AG08396 (cell line): ENCODE data around the gene IL17RE.
"Not testable (repeated sequence)": the region's sequence is repeated elsewhere in the genome, so short reads cannot be mapped to it uniquely, and the experiment has no call there.

ENCODE experiments used
- DNase-seq: peaks from one replicate; pipeline ENCODE4 v3.0.0; 2012; ENCODE audit warnings: low spot score, mixed read lengths

Gene IL17RE, protein sequence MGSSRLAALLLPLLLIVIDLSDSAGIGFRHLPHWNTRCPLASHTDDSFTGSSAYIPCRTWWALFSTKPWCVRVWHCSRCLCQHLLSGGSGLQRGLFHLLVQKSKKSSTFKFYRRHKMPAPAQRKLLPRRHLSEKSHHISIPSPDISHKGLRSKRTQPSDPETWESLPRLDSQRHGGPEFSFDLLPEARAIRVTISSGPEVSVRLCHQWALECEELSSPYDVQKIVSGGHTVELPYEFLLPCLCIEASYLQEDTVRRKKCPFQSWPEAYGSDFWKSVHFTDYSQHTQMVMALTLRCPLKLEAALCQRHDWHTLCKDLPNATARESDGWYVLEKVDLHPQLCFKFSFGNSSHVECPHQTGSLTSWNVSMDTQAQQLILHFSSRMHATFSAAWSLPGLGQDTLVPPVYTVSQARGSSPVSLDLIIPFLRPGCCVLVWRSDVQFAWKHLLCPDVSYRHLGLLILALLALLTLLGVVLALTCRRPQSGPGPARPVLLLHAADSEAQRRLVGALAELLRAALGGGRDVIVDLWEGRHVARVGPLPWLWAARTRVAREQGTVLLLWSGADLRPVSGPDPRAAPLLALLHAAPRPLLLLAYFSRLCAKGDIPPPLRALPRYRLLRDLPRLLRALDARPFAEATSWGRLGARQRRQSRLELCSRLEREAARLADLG

GRCh38 chr3:9902372-9903237 is at the start of gene IL17RE:
IL17RE (plus strand) TSS chr3:9902848; CDS start chr3:9902933, 85 bp downstream.
- peak; percentile 28 for DNase-seq

DNA sequence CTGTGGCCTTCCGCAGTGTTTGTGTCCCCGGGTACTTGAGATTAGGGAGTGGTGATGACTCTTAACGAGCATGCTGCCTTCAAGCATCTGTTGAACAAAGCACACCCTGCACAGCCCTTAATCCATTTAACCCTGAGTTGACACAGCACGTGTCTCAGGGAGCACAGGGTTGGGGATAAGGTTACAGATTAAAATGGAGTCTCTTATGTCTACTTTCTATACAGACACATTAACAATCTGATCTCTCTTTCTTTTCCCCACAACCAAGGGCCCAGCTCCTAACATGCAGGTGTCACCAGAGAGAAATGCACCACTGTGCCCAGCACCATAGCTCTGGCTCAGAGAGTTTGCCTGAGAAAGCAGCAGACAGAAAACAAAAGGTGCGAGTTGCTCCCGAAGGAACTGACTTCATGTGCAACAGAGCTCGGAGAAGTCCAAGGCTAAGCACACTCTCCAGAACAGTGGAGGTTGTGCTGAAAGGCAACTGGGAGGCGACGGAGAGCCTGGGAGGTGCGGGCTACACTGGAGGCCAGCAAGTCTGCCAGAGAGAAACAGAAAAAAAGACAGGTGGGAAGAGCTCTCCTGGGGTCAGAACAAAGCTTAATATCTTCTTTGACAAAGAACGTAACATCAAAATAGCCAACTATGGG is 48.2 kb upstream of the IL17RE start:
- not testable (repeated sequence) for DNase-seq

GRCh38 chr3:9855594-9855993 is 47.1 kb upstream of the IL17RE start:
- DNase-seq = no peak

DNA sequence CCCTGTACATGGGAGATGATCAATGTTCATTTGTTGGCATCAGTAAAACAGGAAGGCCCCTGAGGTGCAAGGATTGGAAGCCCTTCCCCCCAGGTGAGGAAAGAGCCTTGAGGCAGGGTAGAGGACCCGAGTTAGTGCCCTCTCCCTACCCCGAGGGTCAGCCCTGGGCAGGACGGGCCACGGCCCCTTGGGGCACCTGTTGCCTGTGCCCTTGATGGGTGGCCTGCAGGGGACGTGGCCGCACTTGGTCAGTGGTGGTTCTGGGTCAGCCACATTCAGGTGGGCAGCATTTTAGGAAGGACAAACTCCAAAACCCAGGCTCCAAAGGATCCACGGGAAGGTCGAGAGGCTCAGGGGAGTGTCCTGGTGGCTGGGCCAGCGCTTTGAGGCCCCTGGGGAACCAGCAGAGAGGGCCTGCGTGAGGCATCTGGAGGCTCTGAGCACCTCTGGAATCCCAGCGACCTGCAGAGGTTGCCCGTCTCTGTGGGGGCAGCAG is 43.1 kb upstream of the IL17RE start:
- no peak for DNase-seq

DNA sequence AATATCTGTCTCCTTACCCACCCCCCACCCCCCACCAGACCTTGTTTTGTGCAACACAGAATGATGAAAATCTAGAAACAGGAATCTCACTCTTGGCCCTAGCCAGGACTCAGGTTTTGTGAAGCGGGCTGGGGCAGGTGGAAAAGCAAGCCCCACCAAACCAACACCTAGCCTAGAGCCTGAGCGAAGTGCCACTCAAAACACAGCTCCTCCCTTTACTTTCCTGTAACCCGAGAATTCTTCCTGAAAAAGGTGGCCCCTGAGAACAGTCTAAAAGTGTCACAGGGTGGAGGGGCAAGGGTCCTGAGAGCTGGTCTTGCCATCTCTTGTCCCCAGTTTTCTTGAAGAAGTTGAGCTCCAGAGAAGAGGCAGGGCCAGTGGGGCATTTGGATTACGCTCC is 41.4 kb upstream of the IL17RE start:
- DNase-seq = no peak

- DNase-seq = no peak
Observed at GRCh38 chr3:9861626-9862130, 41.0 kb upstream of the IL17RE start.

- DNase-seq = peak; percentile 80
Observed at GRCh38 chr3:9862391-9863057, 40.1 kb upstream of the IL17RE start.

DNA sequence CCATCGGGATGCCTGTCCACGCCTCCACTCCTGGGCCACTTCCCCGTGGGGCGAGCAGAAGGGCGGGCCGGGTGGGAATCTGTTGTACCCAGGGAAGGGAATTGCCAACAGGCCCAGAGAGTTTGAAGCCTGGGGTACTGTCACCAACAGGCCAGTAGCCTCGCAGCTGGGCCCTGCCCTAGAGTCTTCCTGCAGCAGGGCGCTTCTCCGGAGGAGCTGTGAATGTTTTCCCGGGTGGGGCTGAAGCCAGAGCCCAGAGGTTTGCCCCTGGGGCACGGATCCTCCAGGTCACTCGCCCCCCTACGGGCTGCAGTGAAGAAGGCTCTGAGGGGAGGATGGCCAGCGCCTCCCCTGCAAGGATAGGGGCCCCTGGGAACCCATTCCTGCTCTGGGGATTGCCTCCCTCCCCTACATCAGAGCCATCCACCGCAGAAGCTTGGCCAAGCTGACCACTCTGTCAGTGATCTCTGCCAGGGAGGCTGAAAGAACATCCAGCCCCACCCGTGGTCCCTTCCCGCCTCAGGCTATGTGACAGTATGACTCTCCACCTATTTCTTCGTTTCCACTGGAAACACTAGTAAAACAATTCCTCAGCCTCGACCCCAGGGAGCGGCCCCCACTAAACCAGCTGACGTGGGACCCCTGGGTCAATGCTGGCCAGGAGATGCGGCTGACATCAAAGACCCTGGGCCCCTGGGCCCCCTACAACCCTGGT is 39.4 kb upstream of the IL17RE start:
- DNase-seq = no peak

DNA sequence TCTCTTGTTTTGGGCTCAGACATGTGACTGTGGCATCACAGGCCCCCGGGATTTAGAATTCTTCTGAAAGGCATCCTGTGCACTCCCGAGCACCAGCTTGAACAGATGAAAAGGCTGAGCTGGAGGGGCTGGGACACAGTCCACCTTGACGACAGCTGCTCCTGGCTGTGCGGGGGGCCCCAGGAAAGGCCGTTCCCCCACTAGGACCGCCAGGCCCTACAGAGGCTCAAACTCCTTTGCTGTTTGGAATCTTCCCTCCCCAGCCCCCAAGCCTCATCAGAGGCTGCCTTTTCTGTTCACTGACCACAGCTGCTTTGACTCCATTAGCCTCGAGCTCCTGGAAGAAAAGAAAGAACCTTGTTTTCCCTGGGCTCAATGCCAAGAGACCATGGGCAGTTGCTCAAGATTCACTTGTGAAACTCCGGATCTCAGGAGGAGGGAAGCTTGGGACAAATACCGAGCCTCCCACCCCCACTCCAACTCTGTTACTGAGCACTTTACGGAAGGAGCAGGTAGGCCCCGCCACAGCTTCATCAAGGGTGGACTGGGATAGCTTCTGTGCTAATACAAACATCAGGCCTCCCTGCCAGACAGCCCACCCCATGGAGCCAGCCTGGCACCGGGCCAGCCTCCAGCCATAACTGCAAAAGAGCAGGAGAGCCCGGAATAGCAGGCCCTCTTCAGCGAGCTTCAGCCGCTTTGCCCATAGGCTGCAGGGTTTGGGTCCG is 38.3 kb upstream of the IL17RE start:
- peak; percentile 35 for DNase-seq

- not testable (repeated sequence) for DNase-seq
Observed at GRCh38 chr3:9865125-9865637, 37.5 kb upstream of the IL17RE start.

DNA sequence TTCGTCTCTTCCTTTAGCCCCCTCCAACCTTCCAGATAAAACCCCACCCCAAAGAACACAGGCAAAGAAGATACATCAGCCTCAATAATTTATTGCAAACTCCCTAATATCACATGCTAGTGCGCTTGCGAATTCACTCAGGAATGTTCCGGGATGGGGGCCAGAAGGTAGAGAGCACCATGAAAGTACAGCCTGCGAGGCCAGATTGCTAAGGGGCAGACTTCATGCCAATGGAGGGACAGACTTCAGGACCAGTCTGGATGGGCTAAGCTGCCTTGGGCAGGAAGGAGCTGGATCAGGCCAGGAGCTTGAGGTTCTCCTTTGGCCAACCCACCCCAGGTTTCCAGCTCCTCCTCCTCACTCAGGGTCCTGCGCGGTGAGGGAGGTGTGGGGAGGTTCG is 36.0 kb upstream of the IL17RE start:
- no peak for DNase-seq

DNA sequence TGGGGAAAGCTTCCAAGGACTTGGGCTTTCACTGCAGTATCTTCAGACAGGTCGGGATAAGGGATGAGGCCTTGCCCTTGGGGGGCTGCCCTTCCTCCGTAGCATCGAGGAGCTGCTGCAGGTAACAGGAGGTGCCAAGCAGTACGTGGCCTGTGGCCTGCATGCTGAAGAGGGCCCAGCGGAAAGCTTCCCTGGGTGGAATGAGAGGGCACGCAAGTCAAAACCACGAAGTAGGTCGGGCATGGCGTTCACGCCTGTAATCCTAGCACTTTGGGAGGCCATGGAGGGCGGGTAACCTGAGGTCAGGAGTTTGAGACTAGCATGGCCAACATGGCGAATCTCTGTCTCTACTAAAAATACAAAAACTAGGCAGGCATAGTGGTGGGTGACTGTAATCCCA is 35.5 kb upstream of the IL17RE start:
- no peak for DNase-seq

DNA sequence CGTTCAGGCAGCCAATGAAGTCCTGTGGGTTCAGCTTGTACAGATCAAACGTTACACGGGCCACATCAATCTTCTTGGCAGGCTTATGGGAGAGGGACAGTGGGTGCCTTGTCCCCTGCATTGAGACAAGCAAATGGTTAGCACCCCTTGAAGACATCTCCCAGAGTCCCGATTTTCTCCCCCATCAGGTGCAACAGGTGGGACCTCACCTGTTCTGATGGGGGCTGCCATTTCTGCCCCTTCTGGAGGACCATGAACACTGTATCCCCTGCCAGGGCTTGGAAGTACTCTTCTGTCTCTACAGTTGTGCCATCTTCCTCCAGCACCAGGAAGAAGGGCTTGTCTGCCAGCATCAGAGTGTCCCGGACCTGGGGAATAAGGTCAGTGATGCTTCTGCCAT is 32.7 kb upstream of the IL17RE start:
- DNase-seq = no peak

- DNase-seq = no peak
Observed at GRCh38 chr3:9870978-9871377, 31.7 kb upstream of the IL17RE start.

DNA sequence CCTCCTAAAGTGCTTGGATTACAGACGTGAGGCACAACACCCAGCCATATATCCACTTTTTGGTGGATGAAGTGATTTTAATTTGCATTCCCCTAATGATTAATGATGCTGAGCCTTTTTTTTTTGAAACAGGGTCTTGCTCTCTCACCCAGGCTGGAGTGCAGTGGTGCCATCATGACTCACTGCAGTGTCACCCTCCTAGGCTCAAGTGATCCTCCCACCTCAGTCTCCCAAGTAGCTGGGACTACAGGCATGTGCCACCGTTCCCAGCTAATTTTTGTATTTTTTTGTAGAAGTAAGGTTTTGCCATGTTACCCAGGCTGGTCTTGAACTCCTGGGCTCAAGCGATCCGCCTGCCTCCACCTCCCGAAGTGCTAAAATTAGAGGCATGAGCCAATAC is 30.6 kb upstream of the IL17RE start:
- not testable (repeated sequence) for DNase-seq

GRCh38 chr3:9875448-9875847 is 27.2 kb upstream of the IL17RE start:
- DNase-seq = no peak

DNA sequence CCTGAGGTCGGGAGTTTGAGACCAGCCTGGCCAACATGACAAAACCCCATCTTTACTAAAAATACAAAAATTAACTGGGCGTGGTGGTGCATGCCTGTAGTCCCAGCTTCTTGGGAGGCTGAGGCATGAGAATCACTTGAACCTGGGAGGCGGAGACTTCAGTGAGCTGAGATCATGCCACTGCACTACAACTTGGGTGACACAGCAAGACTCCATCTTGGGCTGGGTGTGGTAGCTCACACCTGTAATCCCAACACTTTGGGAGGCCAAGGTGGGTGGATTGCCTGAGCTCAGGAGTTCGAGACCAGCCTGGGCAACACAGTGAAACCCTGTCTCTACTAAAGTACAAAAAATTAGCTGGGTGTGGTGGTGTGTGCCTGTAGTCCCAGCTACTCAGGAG is 26.4 kb upstream of the IL17RE start:
- DNase-seq = not testable (repeated sequence)

DNA sequence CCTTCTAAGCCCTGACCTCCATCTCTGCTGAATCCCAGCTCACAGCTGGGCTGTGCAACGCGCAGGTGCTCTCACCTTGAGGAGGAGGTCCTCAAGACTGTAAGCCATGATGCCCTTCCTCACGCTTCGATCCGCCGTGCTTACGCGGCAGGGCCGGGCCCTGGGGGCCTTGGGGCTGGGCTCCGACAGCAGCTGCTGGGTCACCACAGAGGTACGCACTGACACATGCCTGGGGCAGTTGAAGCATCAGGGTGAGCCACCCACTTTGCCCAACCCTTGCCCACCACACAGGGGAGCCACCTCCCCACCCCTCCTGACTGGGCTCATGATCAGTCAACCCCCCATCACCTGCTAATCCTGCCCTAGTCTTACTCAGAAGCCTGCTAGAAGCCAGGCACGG is 25.7 kb upstream of the IL17RE start:
- DNase-seq = no peak

- DNase-seq = no peak
Observed at GRCh38 chr3:9878700-9879099, 23.9 kb upstream of the IL17RE start.
